Colonic mucosa (tissue), 4 donors: ENCODE data around the gene RIPOR2. TPM values are rescaled to one million over a fixed set of nuclear protein-coding genes. Genes with fewer than 3 reads are reported as not detected.

Experiments
- DNase-seq: peaks from one replicate; pipeline ENCODE4 v3.0.0-alpha.2; 2020
- H3K27ac ChIP-seq: fragments of 200-600 bp; one replicate; pipeline ENCODE4 v1.8.0; 2021
- H3K27me3 ChIP-seq: fragments of 200-600 bp; one replicate; pipeline ENCODE4 v1.8.0; 2021
- H3K36me3 ChIP-seq: fragments of 200-600 bp; one replicate; pipeline ENCODE4 v1.8.0; 2021
- H3K4me1 ChIP-seq: fragments of 200-600 bp; one replicate; pipeline ENCODE4 v1.8.0; 2021; ENCODE audit warnings: mild to moderate bottlenecking
- H3K4me3 ChIP-seq: fragments of 200-600 bp; one replicate; pipeline ENCODE4 v1.8.0; 2021
- H3K9ac ChIP-seq, 2 donors: one replicate each; pipeline ENCODE4 v1.7.0; 2013; ENCODE audit warnings: control low read depth in 2 of 2, low read depth in 2 of 2, low read length in 2 of 2
- H3K9me3 ChIP-seq: fragments of 200-600 bp; one replicate; pipeline ENCODE4 v1.8.0; 2021
- intact Hi-C: fragments of 100-400 bp; cut with DNase I; formaldehyde crosslinking; loops from one replicate; pipeline ENCODE4 v1.14.1; 2022
- total RNA-seq, 2 donors: library from RNA; stranded (reverse); fragmentation: NEBNext Ultra II Directional in 1 of 2; extraction: Animal tissue kit (Norgen Biotek cat#: 25700) in 1 of 2; gene quantifications; one replicate each; pipeline ENCODE4 v1.2.1, GENCODE V29; 2021
- TF ChIP-seq, protein P1 (sequence below): fragments of 200-600 bp; IDR thresholded peaks from one replicate; pipeline ENCODE4 v1.8.0; 2022; ENCODE audit warnings: antibody characterized with exemption, mild to moderate bottlenecking
- donor health status: healthy.
- donor health status: DM: no; HTN: no; CAD: no.
- donor health status: DM: no; HTN: no; CAD: no.

Gene RIPOR2
- total RNA-seq, 2 donors from 2014 or later: 1.8 to 2.0 TPM

- Histone ChIP-seq H3K27me3 (no peaks in the 10 kb centered on the region), H3K27ac (no peak overlapping the region), H3K9ac (no peak overlapping the region), H3K36me3 (no peaks in the 10 kb centered on the region), H3K4me1 (no peaks in the 10 kb centered on the region), H3K4me3 (no peak overlapping the region), H3K9me3 (no peaks in the 10 kb centered on the region)
- intact Hi-C loops: no loop called here
- DNase-seq: no peak
- TF ChIP-seq, protein P1, sequence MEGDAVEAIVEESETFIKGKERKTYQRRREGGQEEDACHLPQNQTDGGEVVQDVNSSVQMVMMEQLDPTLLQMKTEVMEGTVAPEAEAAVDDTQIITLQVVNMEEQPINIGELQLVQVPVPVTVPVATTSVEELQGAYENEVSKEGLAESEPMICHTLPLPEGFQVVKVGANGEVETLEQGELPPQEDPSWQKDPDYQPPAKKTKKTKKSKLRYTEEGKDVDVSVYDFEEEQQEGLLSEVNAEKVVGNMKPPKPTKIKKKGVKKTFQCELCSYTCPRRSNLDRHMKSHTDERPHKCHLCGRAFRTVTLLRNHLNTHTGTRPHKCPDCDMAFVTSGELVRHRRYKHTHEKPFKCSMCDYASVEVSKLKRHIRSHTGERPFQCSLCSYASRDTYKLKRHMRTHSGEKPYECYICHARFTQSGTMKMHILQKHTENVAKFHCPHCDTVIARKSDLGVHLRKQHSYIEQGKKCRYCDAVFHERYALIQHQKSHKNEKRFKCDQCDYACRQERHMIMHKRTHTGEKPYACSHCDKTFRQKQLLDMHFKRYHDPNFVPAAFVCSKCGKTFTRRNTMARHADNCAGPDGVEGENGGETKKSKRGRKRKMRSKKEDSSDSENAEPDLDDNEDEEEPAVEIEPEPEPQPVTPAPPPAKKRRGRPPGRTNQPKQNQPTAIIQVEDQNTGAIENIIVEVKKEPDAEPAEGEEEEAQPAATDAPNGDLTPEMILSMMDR: no peak
Observed at GRCh38 chr6:24864343-24864742, 71.4 kb downstream of the RIPOR2 start.

GRCh38 chr6:24861934-24862333 is 73.8 kb downstream of the RIPOR2 start:
- H3K27me3 ChIP-seq: no peaks in the 10 kb centered on the region

DNA sequence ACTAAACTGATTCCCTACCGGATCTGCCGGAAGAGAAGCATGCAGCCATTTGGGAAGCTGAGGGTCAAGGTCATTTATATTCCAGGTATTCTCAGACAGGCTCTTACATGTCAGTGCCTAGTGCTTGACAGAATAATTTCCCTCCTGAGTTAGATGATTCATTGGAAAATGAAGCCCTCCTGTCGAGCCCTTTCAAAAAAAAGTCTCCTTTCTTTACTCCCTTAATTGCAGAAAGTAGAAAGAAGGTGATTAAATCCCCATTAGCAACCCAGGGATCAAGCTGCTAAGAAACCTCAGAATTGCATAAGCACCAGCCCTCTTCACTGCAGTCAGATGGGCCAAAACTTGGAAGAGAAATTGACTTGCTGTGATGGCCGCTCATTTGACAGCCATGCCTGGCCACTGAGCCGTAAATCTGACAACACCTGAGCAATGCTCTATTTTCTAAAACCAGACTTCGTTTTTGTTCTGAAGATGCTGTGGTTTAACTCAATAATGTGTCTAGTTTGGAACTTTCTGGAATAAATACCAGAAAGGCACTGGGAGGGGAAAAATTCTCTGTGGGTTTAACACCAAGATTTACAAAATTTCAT is 76.1 kb downstream of the RIPOR2 start:
- peaks cover 6% of the 10 kb centered on the region for H3K4me1 ChIP-seq
- no peak for DNase-seq
- no peak overlapping the region for H3K9ac ChIP-seq
- no peak overlapping the region for H3K4me3 ChIP-seq
- intact Hi-C loops: no loop called here
- H3K9me3 ChIP-seq: no peaks in the 10 kb centered on the region
- H3K27me3 ChIP-seq: no peaks in the 10 kb centered on the region
- H3K27ac ChIP-seq: no peak overlapping the region
- TF ChIP-seq, protein P1: no peak
- no peaks in the 10 kb centered on the region for H3K36me3 ChIP-seq

More at GRCh38 chr6:24861934-24862333, 73.8 kb downstream of the RIPOR2 start:
- no peak overlapping the region for H3K9ac ChIP-seq
- TF ChIP-seq, protein P1: no peak
- H3K9me3 ChIP-seq: no peaks in the 10 kb centered on the region
- H3K36me3 ChIP-seq: no peaks in the 10 kb centered on the region
- intact Hi-C loops: no loop called here
- no peak overlapping the region for H3K27ac ChIP-seq
- peaks cover 6% of the 10 kb centered on the region for H3K4me1 ChIP-seq
- no peak overlapping the region for H3K4me3 ChIP-seq
- DNase-seq: no peak

DNA sequence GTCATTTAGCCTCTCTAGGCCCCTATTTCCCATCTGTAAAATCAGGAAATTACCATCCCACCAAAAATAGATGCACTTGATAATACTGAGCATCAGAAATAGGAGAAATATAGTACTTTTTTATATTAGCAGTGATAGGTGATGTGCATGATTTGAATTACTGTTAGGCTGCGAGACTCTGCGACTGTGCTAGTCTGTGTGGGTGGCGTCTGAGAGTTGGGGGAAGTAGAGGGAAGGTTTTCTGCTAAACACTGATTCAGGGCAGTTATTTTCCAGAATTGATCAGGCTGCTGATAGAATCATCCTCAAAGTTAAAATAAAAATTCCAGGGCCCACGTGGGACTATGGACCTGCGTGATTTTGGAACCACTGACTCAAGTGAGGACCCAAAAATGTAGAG is 76.6 kb downstream of the RIPOR2 start:
- Histone ChIP-seq H3K4me1 (peaks cover 6% of the 10 kb centered on the region), H3K9ac (no peak overlapping the region), H3K27ac (no peak overlapping the region), H3K36me3 (no peaks in the 10 kb centered on the region), H3K27me3 (no peaks in the 10 kb centered on the region), H3K9me3 (no peaks in the 10 kb centered on the region), H3K4me3 (no peak overlapping the region)
- intact Hi-C loops: no loop called here
- TF ChIP-seq, protein P1: no peak
- no peak for DNase-seq

DNA sequence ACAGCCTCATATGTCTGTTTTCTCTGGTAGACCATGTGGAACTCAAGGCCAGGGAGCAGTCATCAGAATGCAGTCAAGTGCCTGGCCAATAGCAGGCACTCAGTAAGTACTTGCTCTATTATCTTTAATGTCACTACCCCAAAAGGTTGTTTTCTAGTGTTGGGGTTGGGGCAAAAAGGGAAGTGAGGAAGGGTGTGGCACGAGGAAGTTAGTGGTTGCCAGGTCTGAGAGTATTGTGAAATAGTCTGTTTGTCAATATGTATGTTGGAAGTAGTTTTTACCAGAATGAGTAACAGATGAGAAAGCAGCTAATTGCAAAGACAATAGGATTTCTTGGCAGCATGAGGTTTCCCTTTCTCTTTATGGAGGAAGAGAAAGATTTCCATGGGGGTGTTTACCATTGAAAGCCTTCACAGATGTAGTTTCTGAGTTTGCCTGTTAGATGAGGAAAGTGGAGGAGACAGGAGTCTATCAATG is 77.5 kb downstream of the RIPOR2 start:
- intact Hi-C loops: no loop called here
- H3K27me3 ChIP-seq: no peaks in the 10 kb centered on the region
- H3K27ac ChIP-seq: no peak overlapping the region
- H3K4me1 ChIP-seq: peaks cover 6% of the 10 kb centered on the region
- TF ChIP-seq, protein P1: no peak
- no peak overlapping the region for H3K4me3 ChIP-seq
- no peaks in the 10 kb centered on the region for H3K36me3 ChIP-seq
- H3K9me3 ChIP-seq: no peaks in the 10 kb centered on the region
- DNase-seq: no peak
- H3K9ac ChIP-seq: no peak overlapping the region
